ENCODE data around the gene SIRPD. TPM values are rescaled to one million over a fixed set of nuclear protein-coding genes. Genes with fewer than 3 reads are reported as not detected.

SIRPD gene
- total and polyA plus RNA-seq, 2 donors (not counting 1 experiment from before 2014, with no cell fraction given) = not detected

DNA sequence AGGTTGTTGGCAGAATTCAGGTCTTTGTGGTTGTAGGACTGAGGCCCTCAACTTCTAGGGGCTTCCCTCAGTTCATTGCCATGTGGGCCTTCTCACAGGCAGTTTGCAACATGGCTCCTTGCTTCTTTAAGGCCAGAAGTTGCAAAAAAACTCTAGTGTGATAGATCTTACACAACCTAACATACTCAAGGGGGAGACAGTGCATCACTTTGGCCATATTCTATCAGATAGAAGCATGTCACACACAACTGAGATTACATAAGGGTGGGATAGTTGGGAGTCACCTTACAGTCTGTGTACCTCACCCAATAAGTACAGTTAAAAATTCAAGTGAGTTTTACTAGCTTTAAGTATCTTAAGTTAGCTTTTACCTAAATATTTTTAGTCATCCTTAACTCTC is 1.6 kb downstream of the SIRPD start:
- POLR2A ChIA-PET = no interaction called here
- intact Hi-C loops (cut with micrococcal nuclease) = no loop called here

GRCh38 chr20:1539816-1540419 is 17.6 kb downstream of the SIRPD start:
- H3K27me3 Mint-ChIP-seq = peaks cover under 1% of the 10 kb centered on the region
- Histone ChIP-seq H3K9me3 (ENCODE audit: control extremely low read depth in 1 of 3, control insufficient read depth in 2 of 3, insufficient read depth in 1 of 3, low read length in 2 of 3) (no peaks in the 10 kb centered on the region), H3K79me2 (ENCODE audit: control insufficient read depth, insufficient read depth, low read length) (no peaks in the 10 kb centered on the region), H3K4me2 (replicated peaks; ENCODE audit: low read depth, low read length, poor library complexity, severe bottlenecking) (no peak overlapping the region), H3K27ac (ENCODE audit: low read length in 2 of 2) (no peak overlapping the region), H4K20me1 (ENCODE audit: control insufficient read depth, insufficient read depth, low read length, poor library complexity, severe bottlenecking) (no peaks in the 10 kb centered on the region), H3K27me3 (replicated peaks in 1 of 4; ENCODE audit: control extremely low read depth in 1 of 4, control insufficient read depth in 3 of 4, insufficient read depth in 4 of 4, low read length in 3 of 4) (no peaks in the 10 kb centered on the region), H3K9ac (ENCODE audit: low read length) (no peak overlapping the region), H3K4me1 (ENCODE audit: control insufficient read depth in 2 of 2, insufficient read depth in 2 of 2, low read length in 2 of 2) (peaks cover 37 to 38% of the 10 kb centered on the region in 2 donors), H3K36me3 (replicated peaks in 1 of 2; ENCODE audit: control extremely low read depth in 1 of 2, control insufficient read depth in 1 of 2, extremely low read depth in 1 of 2, insufficient read depth in 2 of 2, low read length in 1 of 2) (no peaks in the 10 kb centered on the region), H3K4me3 (ENCODE audit: control extremely low read depth in 1 of 5, extremely low read depth in 1 of 5, insufficient read depth in 1 of 5, low read depth in 2 of 5, low read length in 4 of 5) (no peak overlapping the region), H2AFZ (ENCODE audit: insufficient read depth, low read depth, low read length, poor library complexity, severe bottlenecking) (no peak overlapping the region)
- peaks cover 36% of the 10 kb centered on the region for H3K4me1 Mint-ChIP-seq
- ATAC-seq (ENCODE audit: low read depth) = no peak
- H3K9me3 Mint-ChIP-seq (ENCODE audit: insufficient read depth) = no peaks in the 10 kb centered on the region
- no peak overlapping the region for H3K27ac Mint-ChIP-seq
- 100% methylated on average over 1 of the region's 1 CpG for WGBS (ENCODE audit: insufficient coverage)
- POLR2A ChIA-PET = no interaction called here
- no peak for DNase-seq
- intact Hi-C loops (cut with micrococcal nuclease) = no loop called here
- CTCF ChIA-PET = interaction anchor here (0.6 to 1.4 kb wide), 2 partner anchors 36 to 214 kb away, joined by 3 to 5 read pairs; no protein-coding TSS in a partner anchor
- TF ChIP-seq EZH2 (IDR thresholded peaks at IDR 0.05; ENCODE audit: borderline replicate concordance, insufficient read depth, low read depth, low read length, poor library complexity, severe bottlenecking) = no peak
- TF ChIP-seq, protein P1, sequence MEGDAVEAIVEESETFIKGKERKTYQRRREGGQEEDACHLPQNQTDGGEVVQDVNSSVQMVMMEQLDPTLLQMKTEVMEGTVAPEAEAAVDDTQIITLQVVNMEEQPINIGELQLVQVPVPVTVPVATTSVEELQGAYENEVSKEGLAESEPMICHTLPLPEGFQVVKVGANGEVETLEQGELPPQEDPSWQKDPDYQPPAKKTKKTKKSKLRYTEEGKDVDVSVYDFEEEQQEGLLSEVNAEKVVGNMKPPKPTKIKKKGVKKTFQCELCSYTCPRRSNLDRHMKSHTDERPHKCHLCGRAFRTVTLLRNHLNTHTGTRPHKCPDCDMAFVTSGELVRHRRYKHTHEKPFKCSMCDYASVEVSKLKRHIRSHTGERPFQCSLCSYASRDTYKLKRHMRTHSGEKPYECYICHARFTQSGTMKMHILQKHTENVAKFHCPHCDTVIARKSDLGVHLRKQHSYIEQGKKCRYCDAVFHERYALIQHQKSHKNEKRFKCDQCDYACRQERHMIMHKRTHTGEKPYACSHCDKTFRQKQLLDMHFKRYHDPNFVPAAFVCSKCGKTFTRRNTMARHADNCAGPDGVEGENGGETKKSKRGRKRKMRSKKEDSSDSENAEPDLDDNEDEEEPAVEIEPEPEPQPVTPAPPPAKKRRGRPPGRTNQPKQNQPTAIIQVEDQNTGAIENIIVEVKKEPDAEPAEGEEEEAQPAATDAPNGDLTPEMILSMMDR (IDR thresholded peaks at IDR 0.05) = no peak
- no peak overlapping the region for H3K4me3 Mint-ChIP-seq

More for the DNA sequence above, 1.6 kb downstream of the SIRPD start:
- no peaks in the 10 kb centered on the region for H3K4me1 ChIP-seq (ENCODE audit: control insufficient read depth in 2 of 2, insufficient read depth in 2 of 2, low read length in 2 of 2)
- TF ChIP-seq, protein P1 (IDR thresholded peaks at IDR 0.05) = no peak
- TF ChIP-seq EZH2 (IDR thresholded peaks at IDR 0.05; ENCODE audit: borderline replicate concordance, insufficient read depth, low read depth, low read length, poor library complexity, severe bottlenecking) = no peak
- no peak overlapping the region for H3K4me3 Mint-ChIP-seq
- H3K27me3 ChIP-seq (replicated peaks in 1 of 4; ENCODE audit: control extremely low read depth in 1 of 4, control insufficient read depth in 3 of 4, insufficient read depth in 4 of 4, low read length in 3 of 4) = peaks cover 0 to 4% (median 0%) of the 10 kb centered on the region in 4 experiments
- H3K9ac ChIP-seq (ENCODE audit: low read length) = no peak overlapping the region
- H3K4me2 ChIP-seq (replicated peaks; ENCODE audit: low read depth, low read length, poor library complexity, severe bottlenecking) = no peak overlapping the region
- H4K20me1 ChIP-seq (ENCODE audit: control insufficient read depth, insufficient read depth, low read length, poor library complexity, severe bottlenecking) = no peaks in the 10 kb centered on the region
- CTCF ChIA-PET = interaction anchor here (1.9 kb wide), 1 partner anchor 221 kb away, joined by 6 read pairs; no protein-coding TSS in a partner anchor
- H2AFZ ChIP-seq (ENCODE audit: insufficient read depth, low read depth, low read length, poor library complexity, severe bottlenecking) = no peak overlapping the region
- H3K27ac ChIP-seq (ENCODE audit: low read length in 2 of 2) = no peak overlapping the region
- no peak for ATAC-seq (ENCODE audit: low read depth)
- DNase-seq = no peak
- peaks cover 2% of the 10 kb centered on the region for H3K9me3 Mint-ChIP-seq (ENCODE audit: insufficient read depth)
- no peak overlapping the region for H3K4me3 ChIP-seq (ENCODE audit: control extremely low read depth in 1 of 5, extremely low read depth in 1 of 5, insufficient read depth in 1 of 5, low read depth in 2 of 5, low read length in 4 of 5)
- no peaks in the 10 kb centered on the region for H3K36me3 ChIP-seq (replicated peaks in 1 of 2; ENCODE audit: control extremely low read depth in 1 of 2, control insufficient read depth in 1 of 2, extremely low read depth in 1 of 2, insufficient read depth in 2 of 2, low read length in 1 of 2)
- H3K9me3 ChIP-seq (ENCODE audit: control extremely low read depth in 1 of 3, control insufficient read depth in 2 of 3, insufficient read depth in 1 of 3, low read length in 2 of 3) = peaks cover 0 to 5% (median 4%) of the 10 kb centered on the region in 3 donors
- H3K79me2 ChIP-seq (ENCODE audit: control insufficient read depth, insufficient read depth, low read length) = no peaks in the 10 kb centered on the region
- H3K27ac Mint-ChIP-seq = no peak overlapping the region
- H3K4me1 Mint-ChIP-seq = no peaks in the 10 kb centered on the region
- H3K27me3 Mint-ChIP-seq = peaks cover 25% of the 10 kb centered on the region
